GM12872 (cell line): ENCODE data around the gene APLF.
A peak's percentile ranks its signal among the peaks of the same experiment; 100 is the strongest.

Experiments used
- TF ChIP-seq, protein P1 (sequence below): IDR thresholded peaks from 3 replicates; pipeline ENCODE4 v1.5.1; 2011; ENCODE audit warnings: low read depth, mild to moderate bottlenecking, low read length, moderate library complexity; ENCODE audit not compliant: insufficient read depth

Gene APLF

DNA sequence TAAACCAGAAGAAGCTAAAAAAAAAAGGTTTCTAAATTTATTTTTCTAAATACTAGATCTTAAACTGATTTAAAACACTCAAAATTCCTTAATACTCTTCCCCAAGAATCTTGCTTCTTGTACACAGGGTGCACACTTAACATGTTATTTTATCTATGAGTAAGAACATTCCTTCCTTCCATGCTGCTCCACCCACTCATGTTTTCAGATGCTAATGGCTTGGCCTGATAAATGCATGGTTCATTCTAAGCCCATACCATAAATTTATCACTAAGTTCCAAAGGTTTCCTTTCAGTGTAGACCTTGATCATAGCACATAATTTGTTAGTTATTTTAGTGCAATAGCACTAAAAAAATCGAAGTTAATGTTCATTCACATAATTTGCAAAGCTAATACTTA, 8.4 kb upstream of the APLF start:
- TF ChIP-seq, protein P1, sequence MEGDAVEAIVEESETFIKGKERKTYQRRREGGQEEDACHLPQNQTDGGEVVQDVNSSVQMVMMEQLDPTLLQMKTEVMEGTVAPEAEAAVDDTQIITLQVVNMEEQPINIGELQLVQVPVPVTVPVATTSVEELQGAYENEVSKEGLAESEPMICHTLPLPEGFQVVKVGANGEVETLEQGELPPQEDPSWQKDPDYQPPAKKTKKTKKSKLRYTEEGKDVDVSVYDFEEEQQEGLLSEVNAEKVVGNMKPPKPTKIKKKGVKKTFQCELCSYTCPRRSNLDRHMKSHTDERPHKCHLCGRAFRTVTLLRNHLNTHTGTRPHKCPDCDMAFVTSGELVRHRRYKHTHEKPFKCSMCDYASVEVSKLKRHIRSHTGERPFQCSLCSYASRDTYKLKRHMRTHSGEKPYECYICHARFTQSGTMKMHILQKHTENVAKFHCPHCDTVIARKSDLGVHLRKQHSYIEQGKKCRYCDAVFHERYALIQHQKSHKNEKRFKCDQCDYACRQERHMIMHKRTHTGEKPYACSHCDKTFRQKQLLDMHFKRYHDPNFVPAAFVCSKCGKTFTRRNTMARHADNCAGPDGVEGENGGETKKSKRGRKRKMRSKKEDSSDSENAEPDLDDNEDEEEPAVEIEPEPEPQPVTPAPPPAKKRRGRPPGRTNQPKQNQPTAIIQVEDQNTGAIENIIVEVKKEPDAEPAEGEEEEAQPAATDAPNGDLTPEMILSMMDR, result no peak

GRCh38 chr2:68463287-68463877, 4.0 kb upstream of the APLF start:
- TF ChIP-seq, protein P1, result peak; percentile 65

DNA sequence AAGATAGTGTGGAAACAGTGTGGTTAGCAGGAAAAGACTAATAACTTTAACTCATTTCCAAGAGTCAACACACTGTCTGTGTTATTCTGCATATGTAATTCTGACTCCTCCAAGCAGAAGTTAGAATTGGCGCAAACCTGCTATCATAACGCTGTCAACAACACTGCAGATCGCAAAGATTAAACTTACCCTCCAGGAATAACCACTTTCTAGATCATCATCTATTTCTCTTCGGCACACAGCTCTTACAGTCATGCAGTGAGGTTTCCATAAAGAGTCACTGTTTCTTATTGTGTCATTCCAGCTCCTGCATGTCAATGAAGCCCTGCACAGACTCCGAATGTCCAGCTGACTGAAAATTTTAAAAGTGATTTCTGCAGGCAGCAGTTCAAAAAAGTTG, 2.7 kb upstream of the APLF start:
- TF ChIP-seq, protein P1, result no peak

- TF ChIP-seq, protein P1, result no peak
These were observed 2.1 kb upstream of the APLF start for GRCh38 chr2:68465081-68465916.

DNA sequence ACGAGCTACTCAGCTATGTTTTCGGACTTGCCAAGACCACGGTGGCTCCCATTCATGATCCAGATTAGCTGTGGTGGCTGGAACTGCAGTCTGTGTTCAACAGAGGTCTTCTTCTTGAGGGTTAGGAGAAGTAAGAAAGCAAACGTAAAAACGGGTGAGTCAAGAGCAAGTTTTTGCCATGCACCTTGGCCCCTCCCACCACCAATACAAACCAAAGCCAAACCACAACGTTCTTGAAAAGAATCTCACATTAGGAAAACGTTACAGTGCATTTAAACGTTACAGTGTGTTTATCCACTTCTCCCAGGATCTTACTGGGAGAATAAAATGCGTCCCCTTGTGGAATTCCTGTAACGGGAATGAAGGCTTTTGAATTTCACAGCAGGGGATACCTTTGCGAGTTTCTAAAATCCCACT, 1.0 kb upstream of the APLF start:
- TF ChIP-seq, protein P1, result no peak

DNA sequence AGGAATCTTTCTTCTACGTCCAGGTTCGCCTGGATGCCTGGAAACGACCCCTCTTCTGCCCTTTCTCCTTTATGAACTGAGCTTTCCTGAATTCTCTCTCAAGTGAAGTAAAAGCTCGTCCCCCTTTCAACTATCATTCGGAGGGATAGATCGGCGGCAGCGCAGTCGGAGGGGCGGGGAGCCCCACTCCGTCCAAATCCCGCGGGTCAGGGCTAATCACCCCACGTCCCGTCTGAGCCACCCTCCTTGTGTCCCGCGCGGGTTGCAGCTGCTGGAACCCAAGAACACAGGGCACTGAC, 658 bp upstream of the APLF start:
- TF ChIP-seq, protein P1, result no peak

GRCh38 chr2:68468801-68469200, 1.4 kb downstream of the APLF start:
- TF ChIP-seq, protein P1, result no peak
